HG03520 (cell line): ENCODE data around the gene DHX35.

Experiments
- ATAC-seq: cut with Tn5 transposase; IDR thresholded peaks from one replicate; pipeline ENCODE4 v1.9.1; 2021; ENCODE audit warnings: mild to moderate bottlenecking, moderate library complexity; ENCODE audit not compliant: unreplicated experiment

DHX35 gene

GRCh38 chr20:38962044-38962927 is at the start of gene DHX35:
Gene DHX35 (plus strand): TSS chr20:38962344. CDS start chr20:38962368, 24 bp downstream.
- ATAC-seq = peak; percentile 87

GRCh38 chr20:38915355-38915754 is 46.8 kb upstream of the DHX35 start:
- no peak for ATAC-seq

GRCh38 chr20:38917657-38918056 is 44.5 kb upstream of the DHX35 start:
- ATAC-seq = no peak

- no peak for ATAC-seq
Observed at GRCh38 chr20:38918172-38918571, 44.0 kb upstream of the DHX35 start.

GRCh38 chr20:38919683-38920082 is 42.5 kb upstream of the DHX35 start:
- no peak for ATAC-seq

- no peak for ATAC-seq
Observed at GRCh38 chr20:38920411-38920810, 41.7 kb upstream of the DHX35 start.

- ATAC-seq = no peak
Observed at GRCh38 chr20:38920851-38921250, 41.3 kb upstream of the DHX35 start.

- no peak for ATAC-seq
Observed at GRCh38 chr20:38924718-38925117, 37.4 kb upstream of the DHX35 start.

- peak; percentile 87 for ATAC-seq
Observed at GRCh38 chr20:38926142-38926933, 35.8 kb upstream of the DHX35 start, which contains the start of gene FAM83D. Gene FAM83D (plus strand): TSS chr20:38926417. CDS start chr20:38926443, 26 bp downstream.

- ATAC-seq = peak; percentile 3
Observed at GRCh38 chr20:38926934-38927616, 35.1 kb upstream of the DHX35 start.

GRCh38 chr20:38927902-38928578 is 34.1 kb upstream of the DHX35 start:
- no peak for ATAC-seq

- no peak for ATAC-seq
Observed at GRCh38 chr20:38930242-38930569, 31.9 kb upstream of the DHX35 start.

GRCh38 chr20:38931984-38932383 is 30.2 kb upstream of the DHX35 start:
- ATAC-seq = no peak

GRCh38 chr20:38932457-38933120 is 29.6 kb upstream of the DHX35 start:
- no peak for ATAC-seq

GRCh38 chr20:38934530-38934929 is 27.6 kb upstream of the DHX35 start:
- ATAC-seq = no peak

- no peak for ATAC-seq
Observed at GRCh38 chr20:38935285-38935684, 26.9 kb upstream of the DHX35 start.

- ATAC-seq = no peak
Observed at GRCh38 chr20:38935967-38936407, 26.2 kb upstream of the DHX35 start.

GRCh38 chr20:38937000-38937399 is 25.1 kb upstream of the DHX35 start:
- no peak for ATAC-seq

GRCh38 chr20:38937978-38938473 is 24.1 kb upstream of the DHX35 start:
- no peak for ATAC-seq

- ATAC-seq = no peak
Observed at GRCh38 chr20:38939686-38940085, 22.5 kb upstream of the DHX35 start.
